GM19324 (cell line): ENCODE measurements around the gene KCNAB2.

Source experiments
- ATAC-seq: cut with Tn5 transposase; IDR thresholded peaks from one replicate; pipeline ENCODE4 v1.9.1; 2021; ENCODE audit warnings: mild to moderate bottlenecking, moderate library complexity; ENCODE audit not compliant: unreplicated experiment, low FRiP score

The KCNAB2 gene

GRCh38 chr1:6029351-6029750 is 16.3 kb upstream of the KCNAB2 start:
- ATAC-seq: no peak

GRCh38 chr1:6030132-6030531 is 15.6 kb upstream of the KCNAB2 start:
- no peak for ATAC-seq

GRCh38 chr1:6030547-6031261 is 15.0 kb upstream of the KCNAB2 start:
- ATAC-seq: no peak

DNA sequence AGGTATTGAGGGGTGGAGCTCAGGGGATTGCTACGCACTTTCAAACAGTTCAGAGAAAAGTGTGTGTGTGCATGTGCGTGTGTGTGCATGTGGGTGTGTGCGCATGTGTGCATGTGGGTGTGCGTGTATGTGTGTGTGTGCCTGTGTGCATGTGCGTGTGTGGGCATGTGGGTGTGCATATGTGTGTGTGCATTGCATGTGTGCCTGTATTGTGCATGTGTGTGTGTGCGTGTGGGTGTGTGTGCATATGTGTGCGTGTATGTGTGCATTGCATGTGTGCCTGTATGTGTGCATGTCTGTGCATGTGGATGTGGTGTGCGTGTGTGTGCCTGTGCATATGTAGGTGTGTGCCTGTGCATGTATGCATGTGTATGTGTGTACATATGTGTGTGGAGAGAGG is 12.6 kb upstream of the KCNAB2 start:
- ATAC-seq: no peak

GRCh38 chr1:6033986-6034749 is 11.5 kb upstream of the KCNAB2 start:
- ATAC-seq: no peak

DNA sequence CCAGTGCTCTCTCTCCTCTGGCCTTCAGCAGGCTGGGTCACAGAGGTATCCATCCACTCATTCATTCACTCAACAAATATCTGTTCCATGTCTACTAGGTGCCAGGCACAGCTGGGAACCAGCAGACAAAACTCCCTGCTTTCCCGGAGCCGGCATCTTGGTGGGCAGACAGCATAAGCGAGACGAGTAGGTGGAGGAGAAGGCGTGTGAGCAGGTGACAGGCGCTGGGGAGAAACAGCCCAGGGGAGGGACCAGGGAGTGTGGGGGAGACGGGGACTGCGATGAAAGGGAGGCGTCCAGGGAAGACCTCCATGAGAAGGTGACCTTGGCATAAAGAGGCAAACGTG is 11.0 kb upstream of the KCNAB2 start:
- ATAC-seq: no peak

- ATAC-seq: no peak
Observed at GRCh38 chr1:6035303-6035702, 10.4 kb upstream of the KCNAB2 start.

GRCh38 chr1:6035719-6036118 is 10.0 kb upstream of the KCNAB2 start:
- no peak for ATAC-seq

DNA sequence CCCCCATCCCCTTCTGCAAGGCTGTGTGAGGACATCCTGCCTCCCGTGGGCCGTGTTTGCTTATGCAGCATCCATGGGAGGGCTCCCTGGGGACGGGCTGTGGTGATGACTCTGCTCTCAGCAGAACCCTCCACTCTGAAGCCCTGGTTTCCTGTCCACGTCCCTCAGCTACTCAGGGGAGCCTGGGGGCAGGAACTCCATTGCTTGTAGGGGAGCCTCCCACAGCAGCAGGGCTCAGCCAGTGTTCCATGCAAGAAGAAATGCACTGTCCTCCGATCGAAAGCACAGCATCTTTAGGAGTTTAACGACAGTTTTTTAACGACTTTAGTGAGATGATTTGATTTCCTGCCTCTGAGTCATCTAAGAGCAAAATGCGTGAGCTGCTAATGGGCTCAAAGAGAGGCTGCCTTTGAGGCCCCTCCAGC is 8.3 kb upstream of the KCNAB2 start:
- ATAC-seq: no peak

GRCh38 chr1:6038603-6039002 is 7.1 kb upstream of the KCNAB2 start:
- no peak for ATAC-seq

GRCh38 chr1:6039031-6039430 is 6.7 kb upstream of the KCNAB2 start:
- ATAC-seq: no peak

- ATAC-seq: no peak
Observed at GRCh38 chr1:6040444-6040843, 5.2 kb upstream of the KCNAB2 start.

- no peak for ATAC-seq
Observed at GRCh38 chr1:6040861-6041415, 4.8 kb upstream of the KCNAB2 start.

DNA sequence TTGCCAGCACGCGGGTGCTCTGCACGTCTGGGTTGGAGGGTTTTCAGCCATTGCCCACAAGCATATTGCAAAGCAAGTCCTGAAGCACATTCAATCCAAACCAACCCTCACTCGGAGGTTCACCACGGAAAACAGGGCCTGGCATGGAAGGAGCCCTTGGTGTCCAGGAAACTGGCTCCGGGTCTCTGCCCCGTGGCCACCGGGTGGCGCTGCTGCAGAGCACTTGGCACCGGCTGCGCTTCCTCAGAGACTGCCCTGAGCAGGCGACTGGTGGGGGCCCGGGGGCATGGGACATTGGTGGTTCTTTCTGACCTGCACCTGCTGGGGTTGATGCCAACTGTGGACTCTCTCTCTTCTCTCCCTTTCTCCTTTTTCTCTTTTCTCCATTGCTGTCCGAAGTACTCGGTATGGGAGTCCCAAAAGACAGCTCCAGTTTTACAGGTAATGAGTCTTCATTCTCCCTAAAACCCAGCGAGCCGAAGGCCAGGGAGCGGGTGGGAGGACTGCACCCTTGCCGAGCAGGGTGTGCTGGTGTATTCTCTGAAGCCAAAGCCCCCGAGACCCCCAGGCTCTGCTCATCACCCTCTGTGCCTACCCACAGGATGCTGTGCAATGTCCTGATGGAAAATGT is 4.1 kb upstream of the KCNAB2 start:
- ATAC-seq: no peak

DNA sequence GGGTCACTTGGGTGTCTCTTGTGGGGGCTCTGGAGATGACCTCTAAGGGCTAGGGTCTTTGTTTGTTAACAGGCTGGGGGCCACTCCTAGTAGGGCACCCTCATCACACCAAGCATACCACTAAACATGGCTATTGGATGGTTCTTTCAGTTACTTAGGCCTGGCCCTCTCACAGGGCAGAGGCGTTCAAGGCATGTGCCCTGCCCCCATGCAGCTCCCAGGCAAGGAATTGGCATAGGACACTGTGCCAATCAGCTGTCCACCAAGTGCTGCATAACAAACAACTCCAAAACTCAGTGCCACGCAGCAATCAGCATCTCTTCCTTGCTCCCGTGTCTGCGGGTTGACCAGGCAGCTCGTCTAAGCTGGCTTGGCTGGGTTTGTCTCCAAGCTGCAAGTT is 2.1 kb upstream of the KCNAB2 start:
- no peak for ATAC-seq

GRCh38 chr1:6044481-6045109 is 1.1 kb upstream of the KCNAB2 start:
- ATAC-seq: no peak

GRCh38 chr1:6045110-6045502 is 582 bp upstream of the KCNAB2 start:
- no peak for ATAC-seq

- no peak for ATAC-seq
Observed at GRCh38 chr1:6046279-6046678, 591 bp downstream of the KCNAB2 start.

DNA sequence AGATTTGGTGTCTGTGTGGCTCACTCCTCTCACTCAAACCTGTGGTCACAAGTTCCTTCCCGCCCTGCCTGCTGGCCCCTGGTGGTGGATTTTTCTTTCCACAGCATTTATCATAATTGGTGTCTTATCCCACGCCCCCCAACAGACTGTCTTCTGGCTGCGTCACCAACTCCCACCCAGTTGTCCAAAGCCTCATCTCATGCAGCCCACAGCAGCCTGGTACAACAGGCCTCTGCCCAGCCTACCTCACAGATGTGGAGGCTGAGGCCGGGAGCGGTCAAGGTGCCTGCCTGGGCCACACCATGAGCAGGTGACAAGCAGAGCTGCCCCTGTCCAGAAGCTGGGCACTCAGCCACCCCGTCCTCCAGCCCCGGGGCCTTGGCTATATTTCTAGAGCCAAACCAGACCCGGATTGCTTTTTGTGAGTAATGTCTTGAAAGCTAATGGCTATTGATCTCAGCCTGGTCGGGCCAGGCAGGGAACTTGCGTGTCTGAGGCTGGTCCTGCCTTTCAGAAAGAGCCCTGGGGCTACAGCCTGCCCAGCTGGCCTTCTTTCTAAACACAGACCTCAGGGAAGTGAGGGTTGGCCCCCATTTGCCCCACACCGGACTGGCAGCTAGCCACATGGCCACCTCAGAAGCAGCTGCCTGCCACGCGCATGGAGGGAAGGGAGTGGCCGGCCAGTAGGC is 2.6 kb downstream of the KCNAB2 start:
- ATAC-seq: no peak

DNA sequence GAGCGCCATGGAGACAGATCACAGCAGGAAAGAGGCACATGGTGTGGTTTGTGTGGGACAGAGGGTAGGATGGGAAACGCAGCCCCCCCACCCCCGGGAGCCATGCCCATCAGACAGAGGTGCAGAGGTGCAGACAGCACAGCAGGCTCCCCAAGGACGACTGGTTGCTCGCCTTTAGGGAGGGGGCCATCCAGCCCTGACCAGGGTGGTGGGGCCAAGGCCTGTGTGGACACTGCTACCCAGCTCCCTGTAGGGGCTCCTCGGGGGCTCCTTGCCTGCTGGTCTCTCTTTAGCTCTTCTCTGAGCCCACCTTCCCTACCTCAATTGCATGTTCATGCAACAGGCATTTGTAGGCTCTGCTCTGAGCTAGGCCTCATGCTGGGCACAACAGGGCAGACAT is 3.7 kb downstream of the KCNAB2 start:
- no peak for ATAC-seq
